HG03378 (cell line): Measurements from ENCODE around the gene MEIOSIN.
"Not testable (repeated sequence)": the region's sequence is repeated elsewhere in the genome, so short reads cannot be mapped to it uniquely, and the experiment has no call there.

ENCODE experiments used
- ATAC-seq: cut with Tn5 transposase; IDR thresholded peaks from one replicate; pipeline ENCODE4 v1.9.1; 2021; ENCODE audit warnings: mild to moderate bottlenecking, moderate library complexity; ENCODE audit not compliant: unreplicated experiment

Gene MEIOSIN

DNA sequence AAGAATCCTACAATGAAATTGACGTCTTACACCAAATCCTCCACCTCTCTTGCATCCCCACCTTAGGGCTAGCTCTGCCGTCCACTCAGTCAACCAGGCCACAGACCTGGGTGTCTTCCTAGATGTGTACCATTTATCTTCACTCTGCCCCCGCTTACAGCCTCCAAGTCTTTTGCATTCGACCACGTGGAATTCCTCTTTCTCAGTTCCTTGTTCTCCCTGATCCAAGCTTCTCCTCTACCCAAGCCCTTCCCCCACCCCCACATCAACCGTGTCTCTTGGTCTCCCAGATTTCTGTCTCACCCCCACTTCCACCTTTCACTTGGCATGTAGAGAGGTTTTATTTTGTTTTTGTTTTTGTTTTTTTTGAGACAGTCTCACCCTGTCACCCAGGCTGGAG is 60.6 kb downstream of the MEIOSIN start:
- ATAC-seq = no peak

- ATAC-seq = no peak
These were observed 61.4 kb downstream of the MEIOSIN start for GRCh38 chr19:45794627-45795026.

GRCh38 chr19:45798995-45799517 is 65.8 kb downstream of the MEIOSIN start:
- no peak for ATAC-seq

DNA sequence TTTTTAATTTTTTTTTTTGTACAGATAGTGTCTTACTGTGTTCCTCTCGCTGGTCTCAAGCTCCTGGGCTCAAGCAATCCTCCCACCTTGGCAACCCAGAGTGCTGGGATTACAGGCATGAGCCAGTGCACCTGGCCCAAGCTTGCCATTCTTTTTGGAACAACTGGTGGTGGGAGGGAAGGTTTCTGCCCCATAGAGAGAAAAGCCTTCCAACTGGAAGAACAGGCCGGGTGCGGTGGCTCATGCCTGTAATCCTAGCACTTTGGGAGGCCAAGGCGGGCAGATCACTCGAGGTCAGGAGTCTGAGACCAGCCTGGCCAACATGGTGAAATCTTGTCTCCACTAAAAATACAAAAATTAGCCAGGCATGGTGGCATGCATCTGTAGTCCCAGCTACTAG is 66.3 kb downstream of the MEIOSIN start:
- not testable (repeated sequence) for ATAC-seq

- ATAC-seq = no peak
These were observed 66.9 kb downstream of the MEIOSIN start for GRCh38 chr19:45800070-45800553.

DNA sequence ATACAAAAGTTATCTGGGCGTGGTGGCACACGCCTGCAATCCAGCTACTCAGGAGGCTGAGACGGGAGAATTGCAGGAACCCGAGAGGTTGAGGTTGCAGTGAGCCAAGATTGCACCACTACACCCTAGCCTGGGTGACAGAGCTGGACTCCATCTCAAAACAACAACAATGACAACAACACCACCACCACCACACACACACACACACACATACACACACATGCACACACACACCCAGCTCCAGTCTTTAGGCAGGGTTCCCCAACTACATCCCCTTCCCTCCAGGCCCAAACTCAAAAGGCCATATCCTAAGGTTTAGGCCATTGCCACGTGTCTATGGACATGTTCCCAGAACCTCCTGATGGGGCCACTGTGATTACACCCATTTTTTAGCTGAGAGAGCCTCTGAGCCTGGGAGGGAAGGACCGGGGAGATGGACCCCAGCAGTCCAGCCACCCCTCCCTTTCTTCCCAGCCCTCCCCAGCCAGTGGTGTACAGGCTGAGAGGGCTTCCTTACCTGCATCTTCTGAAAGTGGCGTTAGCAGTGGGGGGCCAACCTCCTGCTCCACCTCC is 68.5 kb downstream of the MEIOSIN start:
- no peak for ATAC-seq

DNA sequence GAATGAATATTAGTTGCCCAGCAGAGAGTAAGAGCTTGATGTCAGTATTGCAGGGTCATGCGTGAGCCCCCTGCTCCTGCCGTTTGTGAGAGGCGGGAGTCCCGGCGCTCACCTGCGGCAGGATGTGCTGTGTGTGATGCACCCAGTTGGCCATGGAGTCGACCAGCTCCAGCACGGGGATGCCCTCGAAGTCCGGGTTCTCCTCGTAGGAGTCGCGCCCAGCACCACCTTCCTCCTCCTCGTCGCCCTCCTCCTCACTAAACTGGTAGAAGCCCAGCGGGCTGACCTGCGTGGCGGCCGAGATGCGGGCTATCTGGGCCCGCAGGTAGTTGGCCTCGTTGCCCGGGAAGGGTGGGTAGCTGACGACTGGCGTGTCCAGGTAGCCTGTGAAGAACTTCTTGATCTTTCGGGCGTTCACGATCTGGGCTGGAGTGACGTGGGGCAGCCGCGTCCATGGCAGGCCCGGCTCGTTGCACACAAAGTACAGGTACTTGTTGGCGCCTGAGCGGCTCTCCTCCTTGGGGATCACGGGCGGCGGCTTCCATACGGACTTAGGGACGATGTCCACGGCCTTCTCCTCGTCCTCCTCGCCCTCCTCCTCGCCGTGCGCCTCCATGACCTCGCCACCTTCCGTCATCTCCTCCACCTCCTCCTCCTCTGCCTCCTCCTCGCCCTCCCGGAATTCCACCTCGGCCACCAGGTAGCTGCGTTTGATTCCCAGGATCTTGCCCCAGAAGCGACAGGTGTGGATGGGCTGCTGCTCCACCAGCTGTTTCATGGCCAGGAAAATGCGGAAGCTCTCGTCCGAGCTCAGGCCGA is 71.1 kb downstream of the MEIOSIN start:
- no peak for ATAC-seq

DNA sequence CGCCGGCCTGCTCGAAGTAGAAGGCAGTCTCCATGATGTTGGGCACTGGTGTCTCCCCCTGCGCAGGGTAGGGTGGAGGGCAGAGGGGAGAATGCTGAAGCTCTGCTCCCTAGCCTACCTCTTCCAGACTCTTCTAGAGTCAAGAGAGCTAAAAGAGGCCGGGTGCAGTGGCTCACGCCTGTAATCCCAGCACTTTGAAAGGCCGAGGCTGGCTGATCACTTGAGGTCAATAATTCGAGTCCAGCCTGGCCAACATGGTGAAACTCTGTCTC is 71.7 kb downstream of the MEIOSIN start:
- ATAC-seq = no peak

DNA sequence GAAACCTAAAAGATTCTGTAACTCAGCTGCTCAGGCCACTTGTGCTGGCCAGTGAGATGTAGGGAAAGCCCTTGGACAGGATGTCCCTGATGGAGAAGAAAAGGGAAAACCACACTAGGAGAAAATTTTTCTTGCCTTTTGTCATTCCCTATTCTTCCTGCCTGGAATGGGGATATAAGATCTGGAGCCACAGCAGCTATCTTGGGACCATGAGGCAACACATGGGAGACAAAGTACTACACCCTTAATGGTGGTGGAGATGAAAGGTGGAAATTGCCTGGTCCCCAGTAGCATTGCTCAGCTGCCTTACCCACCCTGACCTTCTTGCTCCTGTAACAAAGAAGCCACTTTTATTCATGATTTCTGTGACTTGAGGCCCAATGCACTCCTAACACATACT is 72.5 kb downstream of the MEIOSIN start:
- no peak for ATAC-seq

DNA sequence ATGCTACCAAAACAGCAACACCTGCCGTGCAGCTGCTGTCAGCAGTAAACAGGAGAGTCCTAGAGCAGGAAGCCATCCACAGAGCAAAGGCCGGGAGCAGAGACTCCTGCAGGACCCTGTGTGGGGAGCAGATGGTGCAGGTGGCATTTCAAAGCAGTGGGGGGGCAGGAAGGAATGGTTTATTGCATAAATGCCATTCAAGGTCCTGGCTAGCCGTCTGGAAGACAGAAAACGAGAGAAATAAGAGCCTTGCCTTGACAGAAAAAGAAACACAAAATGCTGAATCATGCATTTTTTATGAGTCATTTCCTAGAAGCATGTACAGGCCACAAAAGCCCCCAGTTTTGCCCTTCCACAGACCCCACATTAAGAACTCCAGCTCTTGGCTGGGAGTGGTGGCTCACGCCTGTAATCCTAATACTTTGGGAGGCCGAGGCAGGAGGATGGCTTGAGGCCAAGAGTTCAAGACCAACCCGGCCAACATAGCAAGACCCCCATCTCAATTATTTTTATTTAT is 76.5 kb downstream of the MEIOSIN start:
- no peak for ATAC-seq

GRCh38 chr19:45812297-45812696 is 79.1 kb downstream of the MEIOSIN start:
- no peak for ATAC-seq
